Neural progenitor cell (in vitro differentiated cells): ENCODE results near the gene TLR8. TPM values are rescaled to one million over a fixed set of nuclear protein-coding genes. Genes with fewer than 3 reads are reported as not detected.

Source experiments
- DNase-seq: peaks from one replicate; pipeline ENCODE4 v3.0.0-alpha.2; 2016; ENCODE audit warnings: low spot score
- H2AFZ ChIP-seq: fragments of 200-600 bp; sonication (generic); replicated peaks from 2 replicates; pipeline ENCODE4 v1.6.1; 2016; ENCODE audit warnings: antibody characterized with exemption
- H3F3A ChIP-seq: fragments of 200-600 bp; sonication (generic); 2 replicates; pipeline ENCODE4 v1.6.1; 2016; ENCODE audit warnings: antibody characterized with exemption, low read depth
- H3K27ac ChIP-seq: fragments of 200-600 bp; sonication (generic); 2 replicates; pipeline ENCODE4 v1.5.1; 2016; ENCODE audit warnings: mild to moderate bottlenecking
- H3K27me3 ChIP-seq: fragments of 200-600 bp; sonication (generic); 2 replicates; pipeline ENCODE4 v1.6.1; 2016; ENCODE audit warnings: mild to moderate bottlenecking, moderate library complexity
- H3K36me3 ChIP-seq: fragments of 200-600 bp; sonication (generic); 2 replicates; pipeline ENCODE4 v1.5.1; 2016
- H3K4me1 ChIP-seq: fragments of 200-600 bp; sonication (generic); 2 replicates; pipeline ENCODE4 v1.6.1; 2016; ENCODE audit warnings: mixed run types
- H3K4me2 ChIP-seq: fragments of 200-600 bp; sonication (generic); 2 replicates; pipeline ENCODE4 v1.6.1; 2016
- H3K4me3 ChIP-seq: fragments of 200-600 bp; sonication (generic); 2 replicates; pipeline ENCODE4 v1.5.1; 2016
- H3K79me2 ChIP-seq: fragments of 200-600 bp; sonication (generic); 2 replicates; pipeline ENCODE4 v1.6.1; 2016; ENCODE audit warnings: low read depth
- H3K9ac ChIP-seq: fragments of 200-600 bp; sonication (generic); 2 replicates; pipeline ENCODE4 v1.6.1; 2016
- H3K9me3 ChIP-seq: fragments of 200-600 bp; sonication (generic); 2 replicates; pipeline ENCODE4 v1.5.1; 2016; ENCODE audit warnings: low read depth
- H4K20me1 ChIP-seq: fragments of 200-600 bp; sonication (generic); 2 replicates; pipeline ENCODE4 v1.6.1; 2016; ENCODE audit warnings: low read depth
- H3K27ac Mint-ChIP-seq: 3 replicates; pipeline ENCODE4 v1.8.0; 2021; ENCODE audit warnings: mixed read lengths
- H3K27me3 Mint-ChIP-seq: 2 replicates; pipeline ENCODE4 v1.8.0; 2022; ENCODE audit warnings: low read depth, mild to moderate bottlenecking, inconsistent platforms, moderate library complexity, mixed read lengths; ENCODE audit not compliant: insufficient read depth
- H3K36me3 Mint-ChIP-seq: 3 replicates; pipeline ENCODE4 v1.8.0; 2021; ENCODE audit warnings: mixed read lengths
- H3K4me1 Mint-ChIP-seq: 3 replicates; pipeline ENCODE4 v1.8.0; 2021; ENCODE audit warnings: mixed read lengths
- H3K4me3 Mint-ChIP-seq: 3 replicates; pipeline ENCODE4 v1.8.0; 2021; ENCODE audit warnings: mild to moderate bottlenecking, moderate library complexity, mixed read lengths
- H3K9me3 Mint-ChIP-seq: 3 replicates; pipeline ENCODE4 v1.8.0; 2020; ENCODE audit warnings: mixed read lengths
- CTCF ChIP-seq: fragments of 200-600 bp; sonication (generic); IDR thresholded peaks from 2 replicates; pipeline ENCODE4 v1.5.1; 2017; ENCODE audit warnings: antibody characterized with exemption, mild to moderate bottlenecking
- EZH2 ChIP-seq: fragments of 200-600 bp; sonication (generic); IDR thresholded peaks from 2 replicates; pipeline ENCODE4 v1.6.1; 2017; ENCODE audit warnings: antibody characterized with exemption, mild to moderate bottlenecking, moderate library complexity
- EZH2phosphoT487 ChIP-seq: fragments of 200-600 bp; sonication (generic); IDR thresholded peaks from 2 replicates; pipeline ENCODE4 v1.6.1; 2017; ENCODE audit warnings: antibody characterized with exemption
- total RNA-seq: library from RNA; depleted of rRNA; stranded (reverse); fragments of >200 nt; gene quantifications from 2 replicates; pipeline ENCODE4 v1.2.3, GENCODE V29; 2015; ENCODE audit warnings: low replicate concordance

TLR8 gene
- total RNA-seq, 1 donor from 2014 or later: not detected

DNA sequence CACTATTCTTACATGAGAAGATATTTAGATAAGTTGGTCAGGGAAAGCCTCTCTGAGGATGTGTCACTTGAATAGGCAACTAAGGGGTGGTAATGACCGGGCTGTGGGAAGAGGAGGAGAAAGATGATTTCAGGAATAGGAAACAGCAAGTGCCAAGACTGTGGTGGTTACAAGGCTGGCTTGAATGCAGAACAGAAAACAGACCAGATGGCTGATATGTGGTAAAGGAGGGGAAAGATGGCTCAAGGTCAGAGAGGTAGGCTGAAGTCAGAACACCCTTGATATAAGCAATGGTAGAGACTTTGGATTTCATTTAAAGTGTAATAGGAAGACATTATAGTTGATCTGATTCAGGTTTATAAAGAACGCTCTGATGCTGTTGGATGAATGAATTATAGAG lies 24.5 kb upstream of the TLR8 start:
- Mint-ChIP-seq H3K27me3 (no peaks in the 10 kb centered on the region), H3K9me3 (peaks cover 2% of the 10 kb centered on the region), H3K4me1 (peaks cover 2% of the 10 kb centered on the region)

GRCh38 chrX:12885508-12885907 lies 20.9 kb upstream of the TLR8 start:
- H4K20me1 ChIP-seq: no peaks in the 10 kb centered on the region
- H2AFZ ChIP-seq: no peak overlapping the region
- Mint-ChIP-seq H3K36me3 (no peaks in the 10 kb centered on the region), H3K4me1 (no peaks in the 10 kb centered on the region), H3K4me3 (no peak overlapping the region), H3K9me3 (peaks cover 2% of the 10 kb centered on the region), H3K27ac (no peak overlapping the region), H3K27me3 (no peaks in the 10 kb centered on the region)
- no peaks in the 10 kb centered on the region for H3K36me3 ChIP-seq
- H3K27ac ChIP-seq: no peak overlapping the region
- DNase-seq: no peak
- no peaks in the 10 kb centered on the region for H3K79me2 ChIP-seq
- H3K4me3 ChIP-seq: no peak overlapping the region
- H3K9me3 ChIP-seq: no peaks in the 10 kb centered on the region
- H3K9ac ChIP-seq: no peak overlapping the region
- no peaks in the 10 kb centered on the region for H3K27me3 ChIP-seq
- H3K4me2 ChIP-seq: no peak overlapping the region
- TF ChIP-seq EZH2 (no peak), CTCF (no peak), EZH2phosphoT487 (no peak)
- no peaks in the 10 kb centered on the region for H3F3A ChIP-seq
- no peaks in the 10 kb centered on the region for H3K4me1 ChIP-seq

More for the DNA sequence above, 24.5 kb upstream of the TLR8 start:
- Histone ChIP-seq H3K4me1 (no peaks in the 10 kb centered on the region), H3K27ac (no peak overlapping the region), H3K9ac (no peak overlapping the region), H3K36me3 (no peaks in the 10 kb centered on the region), H4K20me1 (no peaks in the 10 kb centered on the region), H3K4me3 (no peak overlapping the region), H3K4me2 (no peak overlapping the region), H3K79me2 (no peaks in the 10 kb centered on the region), H3K27me3 (no peaks in the 10 kb centered on the region), H3F3A (no peaks in the 10 kb centered on the region), H2AFZ (no peak overlapping the region), H3K9me3 (no peaks in the 10 kb centered on the region)
- Mint-ChIP-seq H3K4me3 (no peak overlapping the region), H3K36me3 (no peaks in the 10 kb centered on the region), H3K27ac (no peak overlapping the region)
- no peak for TF ChIP-seq EZH2
- TF ChIP-seq EZH2phosphoT487: no peak
- no peak for TF ChIP-seq CTCF
- DNase-seq: no peak

DNA sequence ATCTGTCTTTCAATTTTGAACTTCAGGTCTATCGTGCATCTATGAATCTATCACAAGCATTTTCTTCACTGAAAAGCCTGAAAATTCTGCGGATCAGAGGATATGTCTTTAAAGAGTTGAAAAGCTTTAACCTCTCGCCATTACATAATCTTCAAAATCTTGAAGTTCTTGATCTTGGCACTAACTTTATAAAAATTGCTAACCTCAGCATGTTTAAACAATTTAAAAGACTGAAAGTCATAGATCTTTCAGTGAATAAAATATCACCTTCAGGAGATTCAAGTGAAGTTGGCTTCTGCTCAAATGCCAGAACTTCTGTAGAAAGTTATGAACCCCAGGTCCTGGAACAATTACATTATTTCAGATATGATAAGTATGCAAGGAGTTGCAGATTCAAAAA lies 19.9 kb upstream of the TLR8 start:
- no peaks in the 10 kb centered on the region for H3K36me3 ChIP-seq
- Mint-ChIP-seq H3K9me3 (peaks cover 2% of the 10 kb centered on the region), H3K27me3 (no peaks in the 10 kb centered on the region), H3K4me3 (no peak overlapping the region), H3K27ac (no peak overlapping the region), H3K36me3 (no peaks in the 10 kb centered on the region), H3K4me1 (no peaks in the 10 kb centered on the region)
- H3K4me3 ChIP-seq: no peak overlapping the region
- no peaks in the 10 kb centered on the region for H3K79me2 ChIP-seq
- no peak overlapping the region for H3K27ac ChIP-seq
- no peaks in the 10 kb centered on the region for H3K9me3 ChIP-seq
- no peak overlapping the region for H3K9ac ChIP-seq
- H3F3A ChIP-seq: no peaks in the 10 kb centered on the region
- no peak overlapping the region for H3K4me2 ChIP-seq
- no peaks in the 10 kb centered on the region for H3K4me1 ChIP-seq
- no peak overlapping the region for H2AFZ ChIP-seq
- H3K27me3 ChIP-seq: no peaks in the 10 kb centered on the region
- H4K20me1 ChIP-seq: no peaks in the 10 kb centered on the region
- TF ChIP-seq EZH2: no peak
- no peak for TF ChIP-seq EZH2phosphoT487
- no peak for DNase-seq

DNA sequence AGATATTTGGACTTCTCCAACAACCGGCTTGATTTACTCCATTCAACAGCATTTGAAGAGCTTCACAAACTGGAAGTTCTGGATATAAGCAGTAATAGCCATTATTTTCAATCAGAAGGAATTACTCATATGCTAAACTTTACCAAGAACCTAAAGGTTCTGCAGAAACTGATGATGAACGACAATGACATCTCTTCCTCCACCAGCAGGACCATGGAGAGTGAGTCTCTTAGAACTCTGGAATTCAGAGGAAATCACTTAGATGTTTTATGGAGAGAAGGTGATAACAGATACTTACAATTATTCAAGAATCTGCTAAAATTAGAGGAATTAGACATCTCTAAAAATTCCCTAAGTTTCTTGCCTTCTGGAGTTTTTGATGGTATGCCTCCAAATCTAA lies 19.3 kb upstream of the TLR8 start:
- Histone ChIP-seq H4K20me1 (no peaks in the 10 kb centered on the region), H3F3A (no peaks in the 10 kb centered on the region), H2AFZ (no peak overlapping the region), H3K27me3 (no peaks in the 10 kb centered on the region), H3K9me3 (no peaks in the 10 kb centered on the region), H3K4me3 (no peak overlapping the region), H3K9ac (no peak overlapping the region), H3K4me1 (no peaks in the 10 kb centered on the region), H3K36me3 (no peaks in the 10 kb centered on the region), H3K4me2 (no peak overlapping the region), H3K27ac (no peak overlapping the region), H3K79me2 (no peaks in the 10 kb centered on the region)
- Mint-ChIP-seq H3K9me3 (peaks cover 2% of the 10 kb centered on the region), H3K4me3 (no peak overlapping the region), H3K27me3 (no peaks in the 10 kb centered on the region), H3K4me1 (no peaks in the 10 kb centered on the region), H3K27ac (no peak overlapping the region), H3K36me3 (no peaks in the 10 kb centered on the region)
- no peak for DNase-seq
- TF ChIP-seq EZH2phosphoT487: no peak
- no peak for TF ChIP-seq EZH2
- no peak for TF ChIP-seq CTCF
